ENCODE results near the gene MUC22. TPM values are rescaled to one million over a fixed set of nuclear protein-coding genes. Genes with fewer than 3 reads are reported as not detected.
"Not testable (repeated sequence)": the region's sequence is repeated elsewhere in the genome, so short reads cannot be mapped to it uniquely, and the experiment has no call there.

Gene MUC22
- polyA plus RNA-seq, 4 donors: not detected

GRCh38 chr6:31037169-31037568, 26.9 kb downstream of the MUC22 start:
- Histone ChIP-seq H3K4me1 (ENCODE audit: control insufficient read depth in 3 of 3, insufficient read depth in 2 of 3, low read depth in 1 of 3, low read length in 2 of 3) (no peaks in the 10 kb centered on the region), H3K4me3 (ENCODE audit: low read depth in 1 of 3, low read length in 3 of 3) (no peak overlapping the region), H3K9me3 (ENCODE audit: control insufficient read depth in 2 of 2, insufficient read depth in 1 of 2, low read depth in 1 of 2, low read length in 1 of 2) (no peaks in the 10 kb centered on the region), H3K27ac (ENCODE audit: low read depth in 1 of 3, low read length in 2 of 3) (no peak overlapping the region), H3K27me3 (ENCODE audit: control insufficient read depth in 3 of 3, insufficient read depth in 3 of 3, low read length in 3 of 3) (peaks cover 0 to 17% (median 0%) of the 10 kb centered on the region in 3 donors), H3K36me3 (ENCODE audit: control insufficient read depth in 3 of 3, insufficient read depth in 2 of 3, low read depth in 1 of 3, low read length in 3 of 3) (no peaks in the 10 kb centered on the region)
- WGBS, 3 donors: 83 to 87% (median 86%) methylated on average over 7 of the region's 7 CpGs
- DNase-seq: no peak
- FAIRE-seq: no peak

- H3K4me1 ChIP-seq (ENCODE audit: control insufficient read depth in 3 of 3, insufficient read depth in 2 of 3, low read depth in 1 of 3, low read length in 2 of 3): no peaks in the 10 kb centered on the region
- H3K4me3 ChIP-seq (ENCODE audit: low read depth in 1 of 3, low read length in 3 of 3): no peak overlapping the region
- H3K27me3 ChIP-seq (ENCODE audit: control insufficient read depth in 3 of 3, insufficient read depth in 3 of 3, low read length in 3 of 3): peaks cover 0 to 15% (median 0%) of the 10 kb centered on the region in 3 donors
- H3K36me3 ChIP-seq (ENCODE audit: control insufficient read depth in 3 of 3, insufficient read depth in 2 of 3, low read depth in 1 of 3, low read length in 3 of 3): no peaks in the 10 kb centered on the region
- no peaks in the 10 kb centered on the region for H3K9me3 ChIP-seq (ENCODE audit: control insufficient read depth in 2 of 2, insufficient read depth in 1 of 2, low read depth in 1 of 2, low read length in 1 of 2)
- FAIRE-seq: no peak
- 54 to 62% (median 62%) methylated on average over 3 of the region's 3 CpGs for WGBS, 3 donors
- no peak for DNase-seq
- no peak overlapping the region for H3K27ac ChIP-seq (ENCODE audit: low read depth in 1 of 3, low read length in 2 of 3)
These were observed 27.4 kb downstream of the MUC22 start for GRCh38 chr6:31037682-31038081.

GRCh38 chr6:31038559-31038958, 28.3 kb downstream of the MUC22 start:
- Histone ChIP-seq H3K4me3 (ENCODE audit: low read depth in 1 of 3, low read length in 3 of 3) (no peak overlapping the region), H3K27me3 (ENCODE audit: control insufficient read depth in 3 of 3, insufficient read depth in 3 of 3, low read length in 3 of 3) (peaks cover 0 to 17% (median 0%) of the 10 kb centered on the region in 3 donors), H3K36me3 (ENCODE audit: control insufficient read depth in 3 of 3, insufficient read depth in 2 of 3, low read depth in 1 of 3, low read length in 3 of 3) (no peaks in the 10 kb centered on the region), H3K4me1 (ENCODE audit: control insufficient read depth in 3 of 3, insufficient read depth in 2 of 3, low read depth in 1 of 3, low read length in 2 of 3) (no peaks in the 10 kb centered on the region), H3K27ac (ENCODE audit: low read depth in 1 of 3, low read length in 2 of 3) (no peak overlapping the region), H3K9me3 (ENCODE audit: control insufficient read depth in 2 of 2, insufficient read depth in 1 of 2, low read depth in 1 of 2, low read length in 1 of 2) (no peaks in the 10 kb centered on the region)
- DNase-seq (no peak), FAIRE-seq (no peak)
- WGBS, 3 donors: 92 to 93% (median 93%) methylated on average over 8 of the region's 8 CpGs

- Histone ChIP-seq H3K9me3 (ENCODE audit: control insufficient read depth in 2 of 2, insufficient read depth in 1 of 2, low read depth in 1 of 2, low read length in 1 of 2) (no peaks in the 10 kb centered on the region), H3K4me1 (ENCODE audit: control insufficient read depth in 3 of 3, insufficient read depth in 2 of 3, low read depth in 1 of 3, low read length in 2 of 3) (no peaks in the 10 kb centered on the region), H3K27me3 (ENCODE audit: control insufficient read depth in 3 of 3, insufficient read depth in 3 of 3, low read length in 3 of 3) (peaks cover 0 to 17% (median 0%) of the 10 kb centered on the region in 3 donors), H3K36me3 (ENCODE audit: control insufficient read depth in 3 of 3, insufficient read depth in 2 of 3, low read depth in 1 of 3, low read length in 3 of 3) (no peaks in the 10 kb centered on the region), H3K4me3 (ENCODE audit: low read depth in 1 of 3, low read length in 3 of 3) (no peak overlapping the region), H3K27ac (ENCODE audit: low read depth in 1 of 3, low read length in 2 of 3) (no peak overlapping the region)
- WGBS, 3 donors: 52 to 70% (median 54%) methylated on average over 7 of the region's 7 CpGs
- FAIRE-seq (no peak), DNase-seq (no peak)
These were observed 30.5 kb downstream of the MUC22 start for GRCh38 chr6:31040801-31041200.

- no peak for FAIRE-seq
- no peak overlapping the region for H3K27ac ChIP-seq (ENCODE audit: low read depth in 1 of 3, low read length in 2 of 3)
- no peak overlapping the region for H3K4me3 ChIP-seq (ENCODE audit: low read depth in 1 of 3, low read length in 3 of 3)
- peak; percentile 48 to 62 for DNase-seq
- H3K27me3 ChIP-seq (ENCODE audit: control insufficient read depth in 3 of 3, insufficient read depth in 3 of 3, low read length in 3 of 3): peaks cover 0 to 23% (median 0%) of the 10 kb centered on the region in 3 donors
- no peaks in the 10 kb centered on the region for H3K9me3 ChIP-seq (ENCODE audit: control insufficient read depth in 2 of 2, insufficient read depth in 1 of 2, low read depth in 1 of 2, low read length in 1 of 2)
- no peaks in the 10 kb centered on the region for H3K36me3 ChIP-seq (ENCODE audit: control insufficient read depth in 3 of 3, insufficient read depth in 2 of 3, low read depth in 1 of 3, low read length in 3 of 3)
- H3K4me1 ChIP-seq (ENCODE audit: control insufficient read depth in 3 of 3, insufficient read depth in 2 of 3, low read depth in 1 of 3, low read length in 2 of 3): no peaks in the 10 kb centered on the region
- 17 to 54% (median 39%) methylated on average over 12 of the region's 12 CpGs for WGBS, 3 donors
These were observed 31.2 kb downstream of the MUC22 start for GRCh38 chr6:31041372-31041974.

GRCh38 chr6:31042806-31043205, 32.5 kb downstream of the MUC22 start:
- H3K4me1 ChIP-seq (ENCODE audit: control insufficient read depth in 3 of 3, insufficient read depth in 2 of 3, low read depth in 1 of 3, low read length in 2 of 3): no peaks in the 10 kb centered on the region
- no peak overlapping the region for H3K4me3 ChIP-seq (ENCODE audit: low read depth in 1 of 3, low read length in 3 of 3)
- no peak overlapping the region for H3K27ac ChIP-seq (ENCODE audit: low read depth in 1 of 3, low read length in 2 of 3)
- WGBS, 3 donors: 16 to 20% (median 16%) methylated on average over 4 of the region's 4 CpGs
- no peaks in the 10 kb centered on the region for H3K9me3 ChIP-seq (ENCODE audit: control insufficient read depth in 2 of 2, insufficient read depth in 1 of 2, low read depth in 1 of 2, low read length in 1 of 2)
- H3K27me3 ChIP-seq (ENCODE audit: control insufficient read depth in 3 of 3, insufficient read depth in 3 of 3, low read length in 3 of 3): peaks cover 0 to 21% (median 0%) of the 10 kb centered on the region in 3 donors
- DNase-seq (peak; percentile 54 to 66), FAIRE-seq (no peak)
- H3K36me3 ChIP-seq (ENCODE audit: control insufficient read depth in 3 of 3, insufficient read depth in 2 of 3, low read depth in 1 of 3, low read length in 3 of 3): no peaks in the 10 kb centered on the region

GRCh38 chr6:31048099-31048498, 37.8 kb downstream of the MUC22 start:
- Histone ChIP-seq H3K9me3 (ENCODE audit: control insufficient read depth in 2 of 2, insufficient read depth in 1 of 2, low read depth in 1 of 2, low read length in 1 of 2) (no peaks in the 10 kb centered on the region), H3K27me3 (ENCODE audit: control insufficient read depth in 3 of 3, insufficient read depth in 3 of 3, low read length in 3 of 3) (peaks cover 0 to 29% (median 6%) of the 10 kb centered on the region in 3 donors), H3K4me1 (ENCODE audit: control insufficient read depth in 3 of 3, insufficient read depth in 2 of 3, low read depth in 1 of 3, low read length in 2 of 3) (no peaks in the 10 kb centered on the region), H3K36me3 (ENCODE audit: control insufficient read depth in 3 of 3, insufficient read depth in 2 of 3, low read depth in 1 of 3, low read length in 3 of 3) (no peaks in the 10 kb centered on the region), H3K27ac (ENCODE audit: low read depth in 1 of 3, low read length in 2 of 3) (no peak overlapping the region), H3K4me3 (ENCODE audit: low read depth in 1 of 3, low read length in 3 of 3) (no peak overlapping the region)
- DNase-seq (no peak), FAIRE-seq (no peak)
- 66 to 86% (median 81%) methylated on average over 4 of the region's 4 CpGs for WGBS, 3 donors

- no peaks in the 10 kb centered on the region for H3K36me3 ChIP-seq (ENCODE audit: control insufficient read depth in 3 of 3, insufficient read depth in 2 of 3, low read depth in 1 of 3, low read length in 3 of 3)
- peaks cover 0 to 31% (median 6%) of the 10 kb centered on the region in 3 donors for H3K27me3 ChIP-seq (ENCODE audit: control insufficient read depth in 3 of 3, insufficient read depth in 3 of 3, low read length in 3 of 3)
- H3K27ac ChIP-seq (ENCODE audit: low read depth in 1 of 3, low read length in 2 of 3): no peak overlapping the region
- H3K9me3 ChIP-seq (ENCODE audit: control insufficient read depth in 2 of 2, insufficient read depth in 1 of 2, low read depth in 1 of 2, low read length in 1 of 2): no peaks in the 10 kb centered on the region
- 91 to 92% (median 92%) methylated on average over 6 of the region's 6 CpGs for WGBS, 3 donors
- no peak for DNase-seq
- no peak overlapping the region for H3K4me3 ChIP-seq (ENCODE audit: low read depth in 1 of 3, low read length in 3 of 3)
- no peak for FAIRE-seq
- no peaks in the 10 kb centered on the region for H3K4me1 ChIP-seq (ENCODE audit: control insufficient read depth in 3 of 3, insufficient read depth in 2 of 3, low read depth in 1 of 3, low read length in 2 of 3)
These were observed 39.2 kb downstream of the MUC22 start for GRCh38 chr6:31049518-31049917.

- H3K9me3 ChIP-seq (ENCODE audit: control insufficient read depth in 2 of 2, insufficient read depth in 1 of 2, low read depth in 1 of 2, low read length in 1 of 2); H3K4me1 ChIP-seq (ENCODE audit: control insufficient read depth in 3 of 3, insufficient read depth in 2 of 3, low read depth in 1 of 3, low read length in 2 of 3); H3K27ac ChIP-seq (ENCODE audit: low read depth in 1 of 3, low read length in 2 of 3); H3K4me3 ChIP-seq (ENCODE audit: low read depth in 1 of 3, low read length in 3 of 3); FAIRE-seq; H3K36me3 ChIP-seq (ENCODE audit: control insufficient read depth in 3 of 3, insufficient read depth in 2 of 3, low read depth in 1 of 3, low read length in 3 of 3); DNase-seq: not testable (repeated sequence)
- H3K27me3 ChIP-seq (ENCODE audit: control insufficient read depth in 3 of 3, insufficient read depth in 3 of 3, low read length in 3 of 3): peaks cover 0 to 24% (median 2%) of the 10 kb centered on the region in 3 donors
- 83 to 88% (median 84%) methylated on average over 4 of the region's 4 CpGs for WGBS, 3 donors
These were observed 42.9 kb downstream of the MUC22 start for GRCh38 chr6:31053187-31053586.
